Transverse colon (tissue), 4 donors: ENCODE data around the gene POLR1D. TPM values are rescaled to one million over a fixed set of nuclear protein-coding genes. Genes with fewer than 3 reads are reported as not detected.

Source experiments
- DNase-seq: peaks from one replicate; pipeline ENCODE4 v3.0.0-alpha.2; 2019
- H3K27ac ChIP-seq, 4 donors: fragments of 200-600 bp; sonication (generic); 2 replicates each; pipeline ENCODE4 v1.5.1; 2016 to 2018; ENCODE audit warnings: inconsistent platforms in 4 of 4
- H3K27me3 ChIP-seq: fragments of 200-600 bp; sonication (generic); 2 replicates; pipeline ENCODE4 v1.5.1; 2017; ENCODE audit warnings: inconsistent platforms
- H3K36me3 ChIP-seq, 4 donors: fragments of 200-600 bp; sonication (generic); 2 replicates each; pipeline ENCODE4 v1.5.1; 2017 to 2019; ENCODE audit warnings: inconsistent platforms in 4 of 4
- H3K4me1 ChIP-seq, 4 donors: fragments of 200-600 bp; sonication (generic); 2 replicates each; pipeline ENCODE4 v1.5.1; 2017 to 2020; ENCODE audit warnings: inconsistent platforms in 4 of 4
- H3K4me3 ChIP-seq, 4 donors: fragments of 200-600 bp; sonication (generic); 1 replicate in 1 of 4; 2 replicates in 3 of 4; pipeline versions ENCODE4 v1.5.1 to v1.6.1; 2017 to 2019; ENCODE audit warnings: inconsistent platforms in 4 of 4
- H3K9me3 ChIP-seq, 2 donors: fragments of 200-600 bp; sonication (generic); 2 replicates each; pipeline ENCODE4 v1.5.1; 2017 to 2019; ENCODE audit warnings: inconsistent platforms in 2 of 2
- EP300 ChIP-seq: sonication (generic); formaldehyde crosslinking; IDR thresholded peaks from one replicate; pipeline ENCODE4 v1.6.1; 2017; ENCODE audit warnings: antibody characterized with exemption, low read depth
- POLR2A ChIP-seq: fragments of 450-650 bp; IDR thresholded peaks from one replicate; pipeline ENCODE4 v1.6.1; 2016; ENCODE audit warnings: antibody characterized with exemption, mild to moderate bottlenecking, moderate library complexity
- POLR2AphosphoS5 ChIP-seq, 3 donors: sonication (generic); formaldehyde crosslinking; IDR thresholded peaks; one replicate each; pipeline ENCODE4 v1.6.1; 2016; ENCODE audit warnings: antibody characterized with exemption in 3 of 3
- WGBS, 2 donors: methylation state at CpG; one replicate each; pipeline ENCODE4 v1.1.5; 2018; ENCODE audit warnings: low coverage in 1 of 2; 5-methylcytosine and 5-hydroxymethylcytosine counted together
- in situ Hi-C, 4 donors: fragments of 200-750 bp; cut with MboI; loops; one replicate each; pipeline versions ENCODE4 v1.15.0 to v1.15.1; 2017; ENCODE audit warnings: low sequenced_read_pairs in 3 of 4, low pct_ligation_motif_present in 1 of 4, low pct_unique_long_range_greater_than_20kb in 1 of 4
- intact Hi-C: fragments of 100-400 bp; cut with DNase I; formaldehyde crosslinking; loops from one replicate; pipeline ENCODE4 v1.15.1; 2023; ENCODE audit warnings: low total_unique reads
- total RNA-seq, 4 donors: library from RNA; depleted of rRNA; stranded (reverse); fragments of >200 nt; gene quantifications; one replicate each; pipeline ENCODE4 v1.1.0, GENCODE V29; 2016
- TF ChIP-seq, protein P1 (sequence below), 5 experiments: fragments of 200-600 bp in 3 of 5; fragments of 450-650 bp in 2 of 5; sonication (generic) in 3 of 5; IDR thresholded peaks; 1 replicate in 2 of 5; 2 replicates in 3 of 5; pipeline ENCODE4 v1.5.1; 2016 to 2017; ENCODE audit warnings: antibody characterized with exemption in 5 of 5, inconsistent platforms in 3 of 5, mild to moderate bottlenecking in 2 of 5, moderate library complexity in 1 of 5

Gene POLR1D
- total RNA-seq, 4 donors from 2014 or later, result 45.6 to 120 (median 90.4) TPM

DNA sequence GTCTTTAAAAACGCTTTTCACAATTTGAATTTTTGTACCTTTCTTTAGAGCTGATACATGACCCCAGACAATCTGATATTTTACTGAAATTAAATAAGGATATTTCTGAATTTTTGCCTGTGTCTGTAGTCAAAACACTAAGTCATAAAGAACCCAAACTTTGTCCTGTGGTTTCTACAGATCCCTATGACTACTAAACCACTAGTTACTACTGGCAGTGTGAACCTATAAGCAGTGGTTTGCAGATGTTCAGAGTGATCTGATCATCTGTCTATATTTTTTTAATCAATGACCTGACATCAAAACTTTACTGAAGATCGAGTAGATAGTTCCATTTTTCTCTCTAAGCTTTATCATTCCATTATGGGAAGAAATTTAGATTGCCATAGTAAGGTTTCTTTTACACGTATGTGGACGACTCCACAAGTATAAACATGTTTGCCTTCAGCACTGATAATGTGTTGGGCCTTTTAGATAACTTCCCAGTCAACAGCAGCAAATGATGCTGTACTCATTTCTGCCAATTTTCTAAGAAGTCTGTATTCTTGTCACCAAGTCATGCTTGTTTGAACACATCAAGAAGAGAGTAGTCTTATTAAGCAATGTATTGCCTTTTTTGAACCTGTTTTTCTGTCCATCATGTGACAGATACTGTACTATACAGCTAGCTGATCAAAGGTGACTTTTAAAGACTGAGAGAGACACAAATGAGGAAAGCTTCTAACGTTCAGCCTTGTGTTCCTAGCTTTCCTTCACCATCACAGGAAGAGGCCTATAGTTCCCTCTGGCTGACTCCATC lies 21.8 kb downstream of the POLR1D start:
- H3K4me3 ChIP-seq, result no peak overlapping the region
- DNase-seq, result no peak
- WGBS, 2 donors, result 73 to 74% methylated on average over 5 of the region's 5 CpGs
- no peak for TF ChIP-seq POLR2A
- TF ChIP-seq EP300, result no peak
- no peak for TF ChIP-seq POLR2AphosphoS5 (IDR thresholded peaks at IDR 0.05)
- intact Hi-C loops (no loop called here), in situ Hi-C loops (no loop called here)
- no peaks in the 10 kb centered on the region for H3K27me3 ChIP-seq
- peak overlapping the region; percentile 4 to 42 (median 30) for H3K27ac ChIP-seq
- peaks cover 9 to 48% (median 25%) of the 10 kb centered on the region in 4 donors for H3K4me1 ChIP-seq
- H3K36me3 ChIP-seq, result peaks cover 0 to 5% (median 1%) of the 10 kb centered on the region in 4 donors
- no peaks in the 10 kb centered on the region for H3K9me3 ChIP-seq

DNA sequence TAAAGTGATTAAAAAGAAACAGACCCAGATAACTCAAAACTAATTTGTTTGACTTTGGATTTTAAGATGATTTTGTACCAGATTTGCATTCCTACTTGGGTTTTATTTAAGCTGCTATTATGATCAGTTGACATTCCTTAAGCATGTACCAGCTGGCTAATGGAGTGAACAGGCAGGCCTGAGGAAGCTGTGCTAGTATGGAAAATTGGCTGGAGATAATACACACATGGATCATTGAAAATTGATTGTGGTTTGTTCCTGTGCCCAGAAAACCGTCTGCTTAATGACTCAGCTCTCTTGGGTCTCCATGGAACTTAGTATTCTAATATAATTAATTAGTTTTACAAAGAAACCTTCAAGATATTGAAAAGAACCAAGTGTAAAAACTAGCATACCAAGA lies 22.6 kb downstream of the POLR1D start:
- Histone ChIP-seq H3K9me3 (no peaks in the 10 kb centered on the region), H3K27me3 (no peaks in the 10 kb centered on the region), H3K4me1 (peaks cover 9 to 40% (median 21%) of the 10 kb centered on the region in 4 donors), H3K4me3 (no peak overlapping the region), H3K36me3 (peaks cover 0 to 12% (median 5%) of the 10 kb centered on the region in 4 donors), H3K27ac (peak overlapping the region in 3 of 4 donors; percentile 25 to 42 (median 34))
- DNase-seq, result no peak
- no peak for TF ChIP-seq POLR2AphosphoS5 (IDR thresholded peaks at IDR 0.05)
- TF ChIP-seq, protein P1, sequence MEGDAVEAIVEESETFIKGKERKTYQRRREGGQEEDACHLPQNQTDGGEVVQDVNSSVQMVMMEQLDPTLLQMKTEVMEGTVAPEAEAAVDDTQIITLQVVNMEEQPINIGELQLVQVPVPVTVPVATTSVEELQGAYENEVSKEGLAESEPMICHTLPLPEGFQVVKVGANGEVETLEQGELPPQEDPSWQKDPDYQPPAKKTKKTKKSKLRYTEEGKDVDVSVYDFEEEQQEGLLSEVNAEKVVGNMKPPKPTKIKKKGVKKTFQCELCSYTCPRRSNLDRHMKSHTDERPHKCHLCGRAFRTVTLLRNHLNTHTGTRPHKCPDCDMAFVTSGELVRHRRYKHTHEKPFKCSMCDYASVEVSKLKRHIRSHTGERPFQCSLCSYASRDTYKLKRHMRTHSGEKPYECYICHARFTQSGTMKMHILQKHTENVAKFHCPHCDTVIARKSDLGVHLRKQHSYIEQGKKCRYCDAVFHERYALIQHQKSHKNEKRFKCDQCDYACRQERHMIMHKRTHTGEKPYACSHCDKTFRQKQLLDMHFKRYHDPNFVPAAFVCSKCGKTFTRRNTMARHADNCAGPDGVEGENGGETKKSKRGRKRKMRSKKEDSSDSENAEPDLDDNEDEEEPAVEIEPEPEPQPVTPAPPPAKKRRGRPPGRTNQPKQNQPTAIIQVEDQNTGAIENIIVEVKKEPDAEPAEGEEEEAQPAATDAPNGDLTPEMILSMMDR (IDR thresholded peaks at IDR 0.05), result no peak
- no peak for TF ChIP-seq POLR2A
- TF ChIP-seq EP300, result no peak
- in situ Hi-C loops (no loop called here), intact Hi-C loops (no loop called here)
- 47 to 71% methylated on average over 1 of the region's 1 CpG for WGBS, 2 donors

DNA sequence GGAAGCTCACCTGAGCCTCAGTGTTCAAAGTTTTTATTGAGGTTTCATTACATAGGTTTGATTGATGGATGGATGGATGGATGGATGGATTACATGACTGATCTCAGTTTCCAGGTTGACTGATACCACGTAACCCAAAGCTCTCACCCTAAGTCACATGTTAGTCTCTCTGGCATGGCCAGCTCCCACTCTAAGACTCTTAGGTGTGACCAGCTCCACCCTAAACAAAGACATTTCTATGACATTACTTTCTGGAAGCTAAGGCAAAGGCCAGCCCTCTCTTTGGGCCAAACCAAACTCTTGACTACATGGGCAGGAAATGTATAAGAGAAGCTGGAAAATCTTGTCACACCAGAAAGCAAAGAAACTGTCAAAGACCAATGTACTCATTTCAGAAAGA lies 28.6 kb downstream of the POLR1D start:
- DNase-seq, result no peak
- Histone ChIP-seq H3K27me3 (no peaks in the 10 kb centered on the region), H3K27ac (no peak overlapping the region), H3K36me3 (peaks cover 0 to 36% (median 14%) of the 10 kb centered on the region in 4 donors), H3K9me3 (peaks cover 5 to 13% of the 10 kb centered on the region in 2 donors), H3K4me3 (no peak overlapping the region), H3K4me1 (peaks cover 0 to 2% (median under 1%) of the 10 kb centered on the region in 4 donors)
- intact Hi-C loops, result no loop called here
- 94% methylated on average over 1 of the region's 1 CpG; no CpG with 5 or more reads in 1 of the 2 donors for whole genome bisulfite sequencing, 2 donors
- in situ Hi-C loops, result no loop called here
- TF ChIP-seq POLR2A (no peak), EP300 (no peak), POLR2AphosphoS5 (IDR thresholded peaks at IDR 0.05) (no peak)
- TF ChIP-seq, protein P1 (IDR thresholded peaks at IDR 0.05), result no peak

DNA sequence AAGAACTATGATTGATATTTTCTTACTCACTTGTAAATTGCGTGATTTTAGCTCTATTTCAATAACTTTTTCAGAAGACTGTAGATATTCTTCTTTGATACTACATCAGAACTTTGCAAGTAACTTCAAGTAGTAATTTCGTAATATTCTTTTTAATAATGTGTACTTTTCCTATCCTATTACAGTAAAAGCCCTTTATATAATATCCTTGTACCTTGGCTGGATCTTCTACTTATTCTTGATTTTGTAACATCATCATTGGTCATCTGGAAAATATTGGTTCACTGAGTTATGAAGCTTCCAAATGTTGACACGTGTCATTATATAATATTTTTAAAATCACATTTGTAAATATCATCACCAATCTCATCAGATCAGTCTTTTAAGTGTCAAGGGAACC lies 32.4 kb downstream of the POLR1D start:
- in situ Hi-C loops (no loop called here), intact Hi-C loops (no loop called here)
- TF ChIP-seq EP300 (no peak), POLR2A (no peak), POLR2AphosphoS5 (IDR thresholded peaks at IDR 0.05) (no peak)
- TF ChIP-seq, protein P1 (IDR thresholded peaks at IDR 0.05), result no peak
- 95 to 96% methylated on average over 3 of the region's 3 CpGs for WGBS, 2 donors
- H3K27me3 ChIP-seq, result no peaks in the 10 kb centered on the region
- H3K4me3 ChIP-seq, result no peak overlapping the region
- H3K27ac ChIP-seq, result no peak overlapping the region
- H3K36me3 ChIP-seq, result peaks cover 0 to 26% (median 10%) of the 10 kb centered on the region in 4 donors
- H3K4me1 ChIP-seq, result peaks cover 0 to 8% (median under 1%) of the 10 kb centered on the region in 4 donors
- H3K9me3 ChIP-seq, result peaks cover 5 to 13% of the 10 kb centered on the region in 2 donors
- DNase-seq, result no peak
